NCI-H2107 treated with DMSO at 0.1 percent for 48 hours (cell line): ENCODE measurements around the gene WNT2.

Experiments
- DNase-seq: peaks from one replicate; lab custom pipeline; 2025; ENCODE audit not compliant: unreplicated experiment; lab: John Stamatoyannopoulos, UW

The WNT2 gene

DNA sequence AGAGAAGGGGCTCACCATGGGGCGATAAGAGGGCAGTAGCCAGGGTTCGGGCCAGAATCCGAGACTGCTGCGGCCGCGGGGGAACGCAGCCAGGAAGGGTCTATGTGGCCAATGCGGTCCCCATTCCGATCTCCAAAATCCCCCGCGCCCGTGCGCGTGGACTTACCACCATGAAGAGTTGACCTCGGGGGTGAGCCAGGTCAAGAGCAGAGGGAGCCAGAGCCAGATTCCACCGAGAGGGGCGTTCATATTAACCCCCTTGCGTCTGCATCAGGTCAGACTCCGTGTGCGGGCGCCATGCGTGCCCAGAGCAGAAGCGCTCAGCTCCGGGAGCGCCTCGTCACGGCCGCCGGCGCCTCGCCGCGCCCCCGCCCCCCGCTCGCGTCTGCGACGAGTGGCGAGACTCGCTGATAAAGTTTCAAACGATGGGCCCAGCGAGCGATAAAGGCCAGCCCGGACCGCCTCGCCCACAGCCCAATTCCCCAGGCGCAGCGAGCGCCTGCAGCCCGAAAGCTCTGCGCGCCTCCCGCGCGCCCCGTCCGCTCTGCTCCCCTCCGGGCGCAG lies at the start of gene WNT2:
TSS of gene WNT2 (minus strand) at position 318 of the 564 bp plus-strand sequence. CDS start at position 249, 69 bp downstream.
- no peak for DNase-seq

DNA sequence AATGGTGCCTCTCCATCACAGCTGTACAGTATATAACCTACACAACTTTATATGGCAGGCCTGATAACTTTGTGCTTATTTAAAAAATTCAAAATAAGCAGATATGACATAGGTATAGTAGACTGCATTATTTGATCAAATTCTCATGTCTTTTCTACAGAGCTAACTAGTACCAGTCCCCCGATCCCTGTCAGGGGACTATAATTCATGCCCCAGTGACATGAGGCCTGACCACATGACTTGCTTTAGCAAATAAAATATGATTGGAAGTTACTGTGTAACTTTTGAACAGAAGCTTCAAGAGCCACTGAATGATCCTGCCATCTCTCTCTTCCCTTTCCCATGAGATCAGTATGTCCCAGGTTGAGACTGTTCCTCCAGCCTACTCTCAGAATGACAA lies 49.2 kb upstream of the WNT2 start:
- no peak for DNase-seq

GRCh38 chr7:117364339-117365080 lies 41.7 kb upstream of the WNT2 start:
- no peak for DNase-seq

GRCh38 chr7:117362294-117362888 lies 39.5 kb upstream of the WNT2 start:
- DNase-seq = no peak

DNA sequence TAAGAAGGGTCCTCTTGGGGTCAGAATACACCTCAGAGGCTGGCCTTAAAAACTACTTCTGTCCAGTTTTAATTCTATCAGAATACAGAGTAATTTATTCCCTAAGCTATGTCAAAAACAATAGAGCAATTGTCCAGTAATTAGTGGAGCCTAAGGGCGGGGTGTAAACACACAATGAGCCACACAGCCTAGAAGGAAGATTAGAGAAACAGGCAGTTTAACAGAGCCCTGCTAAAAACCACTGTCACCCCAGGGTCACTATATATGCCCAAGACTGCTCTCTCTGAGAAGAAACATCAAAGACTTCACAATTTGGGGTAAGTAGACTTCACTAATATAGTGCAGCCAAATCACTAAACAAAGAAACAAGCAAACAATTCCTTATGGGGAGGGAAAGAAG lies 27.2 kb upstream of the WNT2 start:
- DNase-seq = no peak

DNA sequence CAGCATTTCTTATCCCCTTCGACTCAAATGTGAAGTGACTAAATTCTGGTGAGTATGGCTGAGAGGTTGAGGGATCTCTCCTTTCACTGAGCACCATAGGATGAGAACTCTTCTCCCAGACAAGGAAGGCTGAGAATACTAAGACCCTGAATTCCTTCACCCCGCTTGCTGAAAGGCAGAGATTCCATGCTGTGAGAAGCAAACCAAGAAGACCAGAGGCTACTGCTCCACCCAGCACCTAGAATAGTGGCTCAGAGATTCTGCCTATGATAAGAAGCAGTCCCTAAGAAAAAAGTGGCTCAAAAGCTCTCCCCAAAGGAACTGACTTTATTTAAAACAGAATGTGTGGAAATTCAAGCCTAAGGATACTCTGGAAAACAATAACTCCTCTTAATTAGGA lies 26.7 kb upstream of the WNT2 start:
- DNase-seq = no peak

DNA sequence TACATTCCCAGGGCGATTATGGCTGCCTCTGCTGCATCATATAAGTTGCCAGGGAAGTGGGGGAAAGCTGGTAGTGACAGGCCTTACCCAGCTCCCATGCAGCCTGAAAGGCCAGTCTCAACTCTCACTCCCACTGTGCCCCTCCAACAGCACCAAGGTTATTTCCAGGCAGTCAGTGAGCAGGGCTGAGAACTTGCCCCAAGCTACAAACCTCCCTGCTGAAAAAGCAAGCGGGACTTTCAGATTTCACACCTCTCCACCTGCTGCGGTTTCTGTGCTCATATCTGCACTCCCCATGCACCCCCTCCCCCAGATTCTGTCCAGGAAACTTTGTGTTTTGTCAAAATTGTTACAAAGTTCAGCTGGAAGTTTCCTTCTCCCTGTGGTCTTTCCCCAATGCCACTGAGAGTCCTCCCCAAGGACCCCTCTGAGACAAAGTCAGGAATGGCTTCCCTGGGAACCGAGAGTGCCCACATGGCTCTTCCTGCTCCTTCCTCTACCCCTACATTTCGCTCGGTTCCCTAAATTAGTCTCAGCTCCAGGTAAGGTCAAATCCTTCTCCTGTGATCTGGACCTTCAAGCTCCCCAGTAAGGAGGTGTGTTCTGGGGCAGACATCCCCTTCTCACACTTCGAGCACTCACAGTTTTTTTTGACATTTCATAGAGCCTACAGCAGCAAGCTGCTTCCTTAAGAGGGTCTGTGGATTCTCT lies 25.3 kb upstream of the WNT2 start:
- no peak for DNase-seq

GRCh38 chr7:117347480-117347879 lies 24.6 kb upstream of the WNT2 start:
- DNase-seq = no peak

- DNase-seq = no peak
These were observed 23.3 kb upstream of the WNT2 start for GRCh38 chr7:117346161-117346560.

DNA sequence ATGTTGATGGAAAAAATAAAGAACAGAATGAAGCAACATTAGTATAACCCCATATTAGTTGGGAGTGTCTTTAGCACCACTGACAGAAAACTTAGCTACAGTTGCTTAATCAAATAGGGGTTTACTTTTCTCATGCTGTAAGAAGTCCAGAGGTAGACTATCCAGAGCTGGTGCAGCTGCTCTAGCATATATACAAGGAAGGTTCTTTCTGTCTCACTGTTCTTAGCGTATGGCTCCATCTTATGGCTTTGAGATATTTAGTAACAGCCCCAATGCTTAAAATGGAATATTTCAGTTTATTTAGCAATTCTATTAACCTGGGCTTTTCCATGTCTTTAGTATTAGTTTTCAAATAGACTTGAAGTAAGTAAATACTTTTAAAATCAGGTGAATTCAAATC lies 15.2 kb upstream of the WNT2 start:
- no peak for DNase-seq

GRCh38 chr7:117333168-117333567 lies 10.3 kb upstream of the WNT2 start:
- DNase-seq = no peak

DNA sequence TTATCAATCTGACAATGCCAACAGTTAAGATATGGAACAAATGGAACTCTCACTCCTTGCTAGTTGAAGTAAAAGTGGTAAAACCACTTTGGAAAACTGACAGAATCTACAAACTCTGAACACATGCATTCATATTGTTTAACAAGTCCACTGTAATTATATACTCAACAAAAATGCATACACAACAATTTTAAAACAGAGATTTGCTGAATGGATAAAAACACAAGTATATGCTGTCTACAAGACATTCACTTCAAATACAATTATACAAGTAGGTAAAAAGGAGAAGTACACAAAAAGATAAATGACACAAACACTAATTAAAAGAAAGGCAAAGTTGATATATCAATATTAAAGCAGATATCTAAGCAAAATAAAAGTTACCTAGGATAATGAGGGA lies 9.2 kb upstream of the WNT2 start:
- DNase-seq = no peak

GRCh38 chr7:117325836-117326235 lies 3.0 kb upstream of the WNT2 start:
- DNase-seq = no peak

DNA sequence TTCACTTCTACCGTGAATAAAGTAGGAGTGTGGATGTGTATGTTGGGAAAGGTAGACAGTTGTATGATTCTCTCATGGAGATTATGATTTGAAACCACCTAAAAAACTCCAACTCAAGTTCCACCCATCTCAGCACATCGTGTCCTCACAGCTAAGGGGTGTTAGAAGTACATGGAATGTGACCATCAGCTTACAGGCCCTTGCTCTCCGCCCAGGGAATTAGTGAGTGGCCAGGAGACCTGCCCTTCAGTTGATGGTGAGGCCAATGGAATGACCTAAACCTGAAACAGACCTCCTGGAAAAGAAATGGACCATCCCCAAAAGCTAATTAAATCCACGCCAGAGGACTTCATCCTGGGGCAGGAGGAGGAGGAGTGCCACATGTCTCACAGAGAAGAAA lies 2.1 kb upstream of the WNT2 start:
- DNase-seq = no peak

GRCh38 chr7:117323851-117324711 lies 1.2 kb upstream of the WNT2 start:
- no peak for DNase-seq

DNA sequence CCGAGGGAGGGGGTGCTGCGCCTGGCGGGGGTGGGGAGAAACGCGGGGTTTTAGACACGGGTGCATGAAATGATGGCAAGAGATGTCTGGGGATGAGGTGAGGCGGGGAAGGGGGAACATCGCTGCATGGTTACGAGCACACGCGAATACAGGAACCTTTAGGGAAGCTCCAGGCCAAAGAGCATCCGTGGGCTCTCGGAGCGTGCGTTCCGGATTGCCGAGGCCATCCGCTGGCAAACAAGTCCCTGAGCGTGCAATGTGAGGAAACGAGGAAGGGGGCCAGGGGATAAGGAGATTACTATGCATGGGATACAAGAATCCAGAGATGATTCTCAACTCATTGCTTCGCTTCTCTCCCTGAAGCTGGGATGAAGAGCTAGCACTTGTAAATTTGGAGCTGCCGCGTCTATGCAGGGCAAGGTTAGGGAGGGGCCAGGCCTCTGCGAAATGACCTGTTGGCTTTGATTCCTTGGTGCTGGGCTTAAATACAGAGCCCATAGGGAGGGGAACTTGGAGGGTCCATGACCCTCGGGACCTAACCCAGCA lies 520 bp upstream of the WNT2 start:
- DNase-seq = no peak

DNA sequence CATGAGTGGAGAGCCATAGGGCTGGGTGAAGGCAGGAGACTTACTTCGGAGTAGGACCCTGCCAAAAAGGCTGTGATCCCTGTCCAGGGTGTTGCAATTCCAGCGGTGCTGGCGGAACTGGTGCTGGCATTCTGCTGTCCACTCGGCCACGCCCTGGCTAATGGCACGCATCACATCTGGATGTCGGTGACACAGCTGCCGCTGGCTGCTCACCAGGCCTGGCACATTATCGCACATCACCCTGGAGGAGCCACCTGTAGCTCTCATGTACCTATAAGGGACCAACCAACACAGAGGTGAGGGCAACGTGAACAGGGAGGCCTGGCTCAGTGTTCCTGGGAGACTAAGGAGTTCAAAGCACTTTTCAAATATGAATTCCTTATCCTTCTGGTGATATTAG lies 2.3 kb downstream of the WNT2 start:
- no peak for DNase-seq

DNA sequence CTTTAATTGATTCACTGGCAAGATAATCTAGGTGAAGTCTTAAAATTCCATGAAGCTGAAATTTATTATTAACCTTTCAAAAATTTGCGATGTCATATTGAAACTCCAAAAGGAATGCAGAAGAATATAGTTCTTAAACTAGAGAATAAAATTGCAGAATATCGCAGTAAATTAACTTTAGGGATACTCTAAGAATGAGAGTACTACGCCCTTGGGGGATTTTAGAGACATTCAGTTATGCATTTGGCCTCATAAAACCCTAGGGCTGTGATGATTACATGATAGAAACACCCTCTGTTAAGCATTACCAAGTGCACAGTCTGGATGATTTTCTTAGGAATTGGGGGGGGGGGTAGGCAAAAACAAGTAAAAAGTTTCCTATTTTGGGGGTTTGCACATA lies 3.7 kb downstream of the WNT2 start:
- DNase-seq = no peak

DNA sequence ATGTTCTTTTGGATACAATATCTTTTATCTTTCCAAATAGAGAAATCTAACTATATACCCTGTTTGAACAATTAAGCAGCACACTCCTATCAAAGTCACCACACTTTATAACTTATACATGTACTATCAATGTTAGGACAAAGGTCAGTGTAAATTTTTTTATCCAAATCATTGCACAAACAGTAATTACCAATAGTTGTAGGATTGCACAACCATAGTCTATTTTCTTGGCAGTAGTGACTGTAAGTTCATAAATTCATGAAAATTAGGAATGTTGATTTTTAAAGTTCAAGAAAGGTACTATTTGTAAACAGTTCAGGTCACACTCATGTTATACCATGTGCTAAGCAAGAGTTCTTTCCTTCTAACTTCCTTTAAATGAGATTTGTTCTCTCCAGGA lies 9.3 kb downstream of the WNT2 start:
- DNase-seq = no peak
